ENCODE data around the gene BATF. TPM values are rescaled to one million over a fixed set of nuclear protein-coding genes. Genes with fewer than 3 reads are reported as not detected.

Gene BATF
- total RNA-seq, 4 donors from 2014 or later = 1.7 to 37.3 (median 4.4) TPM

DNA sequence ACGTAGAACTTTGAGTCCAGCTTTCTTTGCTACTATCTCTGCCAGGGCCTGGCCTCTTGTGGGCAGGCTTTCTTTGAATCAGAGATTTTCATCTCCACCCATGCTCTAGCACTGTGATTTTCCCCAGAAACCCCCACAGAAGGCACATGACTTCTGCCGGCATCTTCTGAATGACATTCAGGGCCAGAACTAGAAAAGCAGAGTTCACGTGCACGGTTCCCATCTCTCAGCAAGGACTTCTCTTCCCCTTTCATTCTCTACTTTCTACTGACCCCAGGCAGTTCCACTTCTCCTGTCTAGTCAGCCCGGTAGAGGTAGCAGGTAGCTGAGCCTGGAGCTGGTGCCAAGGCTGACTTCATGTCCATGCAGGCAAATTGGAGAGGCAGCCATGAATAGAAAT is 26.9 kb downstream of the BATF start:
- WGBS = 87% methylated on average over 5 of the region's 5 CpGs
- H3K27ac ChIP-seq (replicated peaks in 1 of 4) = no peak overlapping the region
- H3K9me3 ChIP-seq = no peaks in the 10 kb centered on the region
- intact Hi-C loops (cut with DNase I) = no loop called here
- H3K4me1 ChIP-seq = peaks cover 0 to 18% (median 1%) of the 10 kb centered on the region in 4 donors
- H3K27me3 ChIP-seq = no peaks in the 10 kb centered on the region
- TF ChIP-seq, protein P1, sequence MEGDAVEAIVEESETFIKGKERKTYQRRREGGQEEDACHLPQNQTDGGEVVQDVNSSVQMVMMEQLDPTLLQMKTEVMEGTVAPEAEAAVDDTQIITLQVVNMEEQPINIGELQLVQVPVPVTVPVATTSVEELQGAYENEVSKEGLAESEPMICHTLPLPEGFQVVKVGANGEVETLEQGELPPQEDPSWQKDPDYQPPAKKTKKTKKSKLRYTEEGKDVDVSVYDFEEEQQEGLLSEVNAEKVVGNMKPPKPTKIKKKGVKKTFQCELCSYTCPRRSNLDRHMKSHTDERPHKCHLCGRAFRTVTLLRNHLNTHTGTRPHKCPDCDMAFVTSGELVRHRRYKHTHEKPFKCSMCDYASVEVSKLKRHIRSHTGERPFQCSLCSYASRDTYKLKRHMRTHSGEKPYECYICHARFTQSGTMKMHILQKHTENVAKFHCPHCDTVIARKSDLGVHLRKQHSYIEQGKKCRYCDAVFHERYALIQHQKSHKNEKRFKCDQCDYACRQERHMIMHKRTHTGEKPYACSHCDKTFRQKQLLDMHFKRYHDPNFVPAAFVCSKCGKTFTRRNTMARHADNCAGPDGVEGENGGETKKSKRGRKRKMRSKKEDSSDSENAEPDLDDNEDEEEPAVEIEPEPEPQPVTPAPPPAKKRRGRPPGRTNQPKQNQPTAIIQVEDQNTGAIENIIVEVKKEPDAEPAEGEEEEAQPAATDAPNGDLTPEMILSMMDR (IDR thresholded peaks at IDR 0.05) = no peak
- TF ChIP-seq POLR2AphosphoS5 (IDR thresholded peaks at IDR 0.05) (no peak), POLR2A (IDR thresholded peaks at IDR 0.05; ENCODE audit: low read depth) (no peak), EP300 (IDR thresholded peaks at IDR 0.05) (no peak)
- no peak for DNase-seq (ENCODE audit: extremely low spot score)
- H3K36me3 ChIP-seq = no peaks in the 10 kb centered on the region
- no peak overlapping the region for H3K4me3 ChIP-seq

DNA sequence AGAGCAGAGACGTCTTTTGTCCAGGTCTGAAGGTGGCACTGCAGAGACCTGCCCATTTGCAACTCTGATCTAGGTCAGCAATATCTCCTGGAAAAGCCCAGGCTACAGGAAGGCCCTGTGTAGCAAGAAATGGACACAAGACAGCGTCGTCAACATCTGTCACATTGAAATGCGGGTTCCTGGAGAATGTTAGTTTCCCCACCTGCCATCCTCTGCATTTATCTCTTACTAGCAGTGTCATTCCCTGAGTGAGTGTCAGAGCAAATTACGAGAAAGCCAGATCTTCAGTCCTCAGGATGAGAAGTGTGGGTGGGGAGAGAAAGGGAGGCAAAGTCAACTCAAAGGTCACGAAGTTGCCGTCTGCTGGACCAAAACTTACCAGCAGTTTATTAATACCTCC is 28.8 kb downstream of the BATF start:
- no peaks in the 10 kb centered on the region for H3K36me3 ChIP-seq
- H3K4me3 ChIP-seq = no peak overlapping the region
- intact Hi-C loops (cut with DNase I) = no loop called here
- no peaks in the 10 kb centered on the region for H3K27me3 ChIP-seq
- no peak for DNase-seq (ENCODE audit: extremely low spot score)
- no peaks in the 10 kb centered on the region for H3K9me3 ChIP-seq
- WGBS = 87% methylated on average over 7 of the region's 7 CpGs
- peaks cover 0 to 18% (median 3%) of the 10 kb centered on the region in 4 donors for H3K4me1 ChIP-seq
- H3K27ac ChIP-seq (replicated peaks in 1 of 4) = no peak overlapping the region
- TF ChIP-seq, protein P1 (IDR thresholded peaks at IDR 0.05) = no peak
- no peak for TF ChIP-seq EP300 (IDR thresholded peaks at IDR 0.05)
- TF ChIP-seq POLR2AphosphoS5 (IDR thresholded peaks at IDR 0.05) = no peak
- no peak for TF ChIP-seq POLR2A (IDR thresholded peaks at IDR 0.05; ENCODE audit: low read depth)

DNA sequence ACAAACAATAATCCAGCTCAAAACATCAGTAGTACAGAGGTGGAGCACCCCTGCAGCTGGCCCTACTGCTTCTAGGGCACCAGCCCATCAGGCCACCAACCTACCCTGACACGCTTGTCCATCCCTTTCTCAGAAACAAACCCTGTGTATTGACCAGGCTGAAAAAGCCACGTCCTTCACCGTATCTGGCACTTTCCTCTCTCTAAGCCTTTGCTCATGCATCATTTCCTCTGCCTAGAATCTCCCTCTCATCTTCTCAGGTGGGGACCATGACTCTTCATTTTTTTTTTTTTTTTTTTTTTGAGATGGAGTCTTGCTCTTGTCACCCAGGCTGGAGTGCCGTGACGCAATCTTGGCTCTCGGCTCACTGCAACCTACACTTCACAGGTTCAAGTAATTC is 30.9 kb downstream of the BATF start:
- Histone ChIP-seq H3K36me3 (no peaks in the 10 kb centered on the region), H3K9me3 (no peaks in the 10 kb centered on the region), H3K4me1 (peaks cover 0 to 18% (median 3%) of the 10 kb centered on the region in 4 donors), H3K4me3 (no peak overlapping the region), H3K27ac (replicated peaks in 1 of 4) (no peak overlapping the region), H3K27me3 (no peaks in the 10 kb centered on the region)
- DNase-seq (ENCODE audit: extremely low spot score) = no peak
- WGBS = 98% methylated on average over 6 of the region's 6 CpGs
- intact Hi-C loops (cut with DNase I) = no loop called here
- TF ChIP-seq POLR2A (IDR thresholded peaks at IDR 0.05; ENCODE audit: low read depth) (no peak), EP300 (IDR thresholded peaks at IDR 0.05) (no peak), POLR2AphosphoS5 (IDR thresholded peaks at IDR 0.05) (no peak)
- TF ChIP-seq, protein P1 (IDR thresholded peaks at IDR 0.05) = no peak

DNA sequence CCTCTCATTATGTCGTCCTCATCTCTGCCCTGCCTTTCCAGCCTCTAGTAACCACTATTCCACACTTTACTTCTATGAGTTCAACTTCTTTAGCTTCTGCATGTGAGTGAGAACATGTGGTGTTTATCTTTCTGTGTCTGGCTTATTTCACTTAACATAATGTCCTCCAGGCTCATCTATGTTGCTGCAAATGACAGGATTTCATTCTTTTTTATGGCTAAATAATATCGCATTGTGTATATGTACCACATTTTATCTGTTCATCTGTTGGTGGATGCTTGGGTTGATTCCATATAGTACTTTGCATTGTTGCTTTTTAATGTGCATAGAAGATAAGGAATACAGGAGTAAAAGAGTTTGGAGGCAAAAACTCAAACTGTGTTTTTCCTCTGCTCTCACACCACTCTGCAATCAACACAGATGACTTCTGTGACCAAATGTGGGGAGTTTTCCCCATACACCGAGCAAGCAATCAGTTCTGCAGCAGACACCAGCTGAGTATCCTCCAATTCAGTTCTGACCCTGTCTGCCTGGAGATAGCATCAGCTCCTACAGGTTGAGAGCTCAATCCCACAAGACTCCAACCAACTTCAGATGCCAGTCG is 31.6 kb downstream of the BATF start:
- no peak overlapping the region for H3K4me3 ChIP-seq
- no peaks in the 10 kb centered on the region for H3K27me3 ChIP-seq
- 51% methylated on average over 4 of the region's 4 CpGs for WGBS
- no peak for TF ChIP-seq EP300 (IDR thresholded peaks at IDR 0.05)
- TF ChIP-seq, protein P1 (IDR thresholded peaks at IDR 0.05) = no peak
- TF ChIP-seq POLR2AphosphoS5 (IDR thresholded peaks at IDR 0.05) = no peak
- TF ChIP-seq POLR2A (IDR thresholded peaks at IDR 0.05; ENCODE audit: low read depth) = no peak
- DNase-seq (ENCODE audit: extremely low spot score) = no peak
- intact Hi-C loops (cut with DNase I) = no loop called here
- no peak overlapping the region for H3K27ac ChIP-seq (replicated peaks in 1 of 4)
- H3K4me1 ChIP-seq = peaks cover 0 to 18% (median 3%) of the 10 kb centered on the region in 4 donors
- H3K9me3 ChIP-seq = no peaks in the 10 kb centered on the region
- no peaks in the 10 kb centered on the region for H3K36me3 ChIP-seq

DNA sequence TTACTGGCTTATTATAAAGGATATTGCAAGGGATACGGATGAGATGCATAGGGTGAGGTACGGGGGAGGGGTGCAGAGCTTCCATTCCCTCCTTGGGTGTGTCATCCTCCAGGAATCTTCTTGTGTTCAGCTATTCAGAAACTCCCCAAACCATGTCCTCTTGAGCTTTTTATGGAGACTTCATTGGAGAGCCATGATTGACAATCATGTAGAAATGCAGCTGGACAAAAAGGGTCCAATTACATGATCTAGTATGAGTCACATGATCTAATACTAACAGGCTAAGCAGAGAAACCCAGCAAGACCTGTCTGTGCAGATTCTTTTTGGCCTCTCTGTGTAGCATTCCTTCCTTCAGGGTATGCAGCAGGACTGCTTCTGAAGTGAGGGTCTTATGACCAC is 32.2 kb downstream of the BATF start:
- peaks cover 0 to 18% (median 3%) of the 10 kb centered on the region in 4 donors for H3K4me1 ChIP-seq
- no peaks in the 10 kb centered on the region for H3K27me3 ChIP-seq
- H3K27ac ChIP-seq (replicated peaks in 1 of 4) = no peak overlapping the region
- TF ChIP-seq POLR2AphosphoS5 (IDR thresholded peaks at IDR 0.05) (no peak), EP300 (IDR thresholded peaks at IDR 0.05) (no peak), POLR2A (IDR thresholded peaks at IDR 0.05; ENCODE audit: low read depth) (no peak)
- TF ChIP-seq, protein P1 (IDR thresholded peaks at IDR 0.05) = no peak
- no peaks in the 10 kb centered on the region for H3K9me3 ChIP-seq
- no peak for DNase-seq (ENCODE audit: extremely low spot score)
- no peak overlapping the region for H3K4me3 ChIP-seq
- no peaks in the 10 kb centered on the region for H3K36me3 ChIP-seq
- intact Hi-C loops (cut with DNase I) = no loop called here
- WGBS = 46% methylated on average over 2 of the region's 2 CpGs

Measured in esophagus muscularis mucosa (tissue), 4 donors.